Activated CD4-positive, alpha-beta T cell treated with anti-CD3 and anti-CD28 coated beads for 1 hour (primary cell): Measurements from ENCODE around the gene CYP2E1.
"Not testable (repeated sequence)": the region's sequence is repeated elsewhere in the genome, so short reads cannot be mapped to it uniquely, and the experiment has no call there.

Source experiments
- DNase-seq: peaks from one replicate; pipeline ENCODE4 v3.0.0-alpha.2; 2020

CYP2E1 gene

DNA sequence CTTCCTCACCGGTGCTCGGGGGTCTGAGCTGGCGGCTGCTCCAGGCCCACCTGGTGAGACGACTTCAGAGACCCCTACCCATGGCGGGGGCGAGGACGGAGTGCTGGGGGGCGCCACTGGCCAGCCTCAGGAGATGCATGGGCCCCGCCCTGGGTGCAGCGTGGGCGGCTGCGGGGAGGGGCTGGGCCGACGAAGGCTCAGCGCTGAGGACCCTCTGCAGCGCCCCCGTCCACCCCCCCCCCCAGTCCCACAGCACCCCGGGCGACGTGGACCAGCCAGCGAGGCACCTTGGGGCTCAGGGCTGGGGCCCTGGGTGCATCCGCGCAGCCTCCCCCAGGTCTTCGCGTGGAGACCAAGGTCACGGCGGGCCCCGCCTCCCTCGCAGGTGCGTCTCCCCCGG, 49.9 kb downstream of the CYP2E1 start:
- DNase-seq: not testable (repeated sequence)
